ENCODE data around the gene GRM2. TPM values are rescaled to one million over a fixed set of nuclear protein-coding genes. Genes with fewer than 3 reads are reported as not detected.

GRM2 gene
- under 0.01 TPM in 2 replicates for total RNA-seq

GRCh38 chr3:51706788-51707731 lies at the start of gene GRM2:
TSS of gene GRM2 (plus strand) at chr3:51707068. CDS start at chr3:51708984, 1,916 bp downstream.

DNA sequence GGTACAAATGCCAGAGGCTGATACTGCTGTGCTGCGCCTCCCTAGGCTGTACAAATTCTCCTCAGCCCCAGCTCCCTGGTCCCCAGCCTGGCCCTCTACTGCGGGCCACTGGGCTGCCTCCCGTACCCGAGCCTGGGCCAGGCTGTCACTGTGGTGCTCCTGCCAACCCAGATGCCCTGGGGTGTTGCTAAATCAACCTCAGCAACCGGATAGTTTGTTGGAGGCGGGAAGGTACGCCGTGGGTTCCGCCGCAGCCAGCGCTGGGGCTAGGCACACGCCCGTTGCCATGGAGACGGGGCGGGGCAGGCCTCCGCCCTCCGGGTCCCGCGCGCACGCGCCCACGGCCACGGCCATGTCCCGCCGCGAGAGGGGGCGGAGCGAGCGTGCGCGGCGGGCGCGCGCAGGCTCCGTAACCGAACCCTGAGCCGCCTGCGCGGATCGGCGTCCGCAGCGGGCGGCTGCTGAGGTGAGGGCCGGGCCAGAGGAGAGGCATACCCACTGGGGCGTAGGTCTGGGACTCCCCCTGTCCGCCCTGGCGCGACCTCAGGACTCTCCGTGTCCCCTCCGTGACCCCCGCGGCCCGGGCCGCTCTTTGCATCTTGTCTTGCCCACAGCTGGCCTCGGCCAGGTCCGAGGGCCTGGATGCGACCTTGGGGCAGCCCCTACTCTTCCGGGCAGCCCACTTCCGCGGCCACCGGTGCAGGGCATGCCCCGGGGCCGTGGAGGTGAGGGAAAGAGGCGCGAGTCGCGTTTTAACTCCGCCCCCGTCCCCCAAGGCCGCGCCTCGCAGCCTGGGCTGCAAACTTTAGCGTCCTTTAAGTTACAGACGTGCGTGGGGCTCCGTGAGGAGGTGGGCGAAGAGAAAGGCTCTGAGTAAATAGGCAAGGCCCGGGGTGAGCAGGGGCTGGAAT lies 35.8 kb upstream of the GRM2 start, which contains the start of gene TEX264:
TEX264 (plus strand) TSS at position 430 of the 911 bp plus-strand sequence. CDS start 3,053 bp downstream, outside the sequence.

Small RNA genes within 50 kb of the gene (small RNA-seq; reads per million reads assigned to genes)
- 37.4 reads per million, percentile 97 among the genes with 10 or more reads in this experiment for gene RNA5SP132

Other genes with a start within 250 kb of the GRM2 start
- 24.6 and 28.3 TPM in 2 replicates for gene DCAF1, start 207.1 kb upstream of the GRM2 start, total RNA-seq
- 35.8 and 38.1 TPM in 2 replicates for gene RAD54L2, start 168.3 kb upstream of the GRM2 start, total RNA-seq
- 24.2 and 30.2 TPM in 2 replicates for gene TEX264, start 35.8 kb upstream of the GRM2 start, total RNA-seq
- gene IQCF6, start 72.2 kb downstream of the GRM2 start, total RNA-seq, result not detected in 2 replicates
- gene IQCF2, start 154.5 kb downstream of the GRM2 start, total RNA-seq, result not detected in 2 replicates
- not detected in 2 replicates for gene IQCF5, start 168.5 kb downstream of the GRM2 start, total RNA-seq
- not detected in 2 replicates for gene IQCF1, start 196.3 kb downstream of the GRM2 start, total RNA-seq
- gene RRP9, start 234.8 kb downstream of the GRM2 start, total RNA-seq, result 20.6 and 21.1 TPM in 2 replicates
- gene PARP3, start 235.3 kb downstream of the GRM2 start, total RNA-seq, result 8.1 and 12.6 TPM in 2 replicates
- gene GPR62, start 248.3 kb downstream of the GRM2 start, total RNA-seq, result 0.07 TPM in 1 of 2 replicates, not detected in the other